ENCODE results near the gene ATG4B.

Gene ATG4B

GRCh38 chr2:241677392-241677791, 39.9 kb downstream of the ATG4B start:
- DNase-seq: no peak
- intact Hi-C loops (cut with DNase I): no loop called here

GRCh38 chr2:241678307-241678706, 40.8 kb downstream of the ATG4B start:
- intact Hi-C loops (cut with DNase I): no loop called here
- DNase-seq: no peak

- intact Hi-C loops (cut with DNase I): no loop called here
- DNase-seq: no peak
Measured at GRCh38 chr2:241678784-241679540, 41.5 kb downstream of the ATG4B start.

GRCh38 chr2:241680044-241680443, 42.6 kb downstream of the ATG4B start:
- intact Hi-C loops (cut with DNase I): no loop called here

GRCh38 chr2:241680827-241681599, 43.5 kb downstream of the ATG4B start:
- DNase-seq: no peak
- intact Hi-C loops (cut with DNase I): no loop called here

More at GRCh38 chr2:241680044-241680443, 42.6 kb downstream of the ATG4B start:
- DNase-seq: no peak

DNA sequence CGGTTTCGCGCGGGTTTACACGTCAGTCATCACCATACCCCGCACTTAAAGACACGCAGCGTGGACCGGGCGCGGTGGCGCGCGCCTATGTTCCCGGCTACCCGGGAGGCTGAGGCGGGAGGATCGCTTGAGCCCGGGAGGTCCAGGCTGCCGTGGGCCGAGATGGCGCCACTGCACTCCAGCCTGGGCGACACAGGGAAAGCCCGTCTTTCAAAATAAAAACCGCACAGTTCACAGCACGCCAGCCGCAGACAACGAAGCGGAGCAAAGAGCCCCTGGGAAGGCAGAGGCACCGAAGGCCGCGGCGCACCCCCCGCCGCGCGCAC, 48.8 kb downstream of the ATG4B start:
- intact Hi-C loops (cut with DNase I): loop anchor here (2.0 kb wide), 1 partner anchor 49 kb away; the partner anchor contains the start of genes ATG4B and THAP4
- DNase-seq: peak in 18 of 42 donors; percentile 4 to 49 (median 21)

- intact Hi-C loops (cut with DNase I): loop anchor here (2.0 kb wide), 1 partner anchor 50 kb away; the partner anchor contains the start of genes ATG4B and THAP4
- peak; percentile 92 to 98 (median 97) for DNase-seq
Measured at GRCh38 chr2:241686650-241687425, 49.3 kb downstream of the ATG4B start, which contains the start of gene DTYMK. Gene DTYMK (minus strand): TSS chr2:241686815. CDS start chr2:241686783, 32 bp downstream.

DNA sequence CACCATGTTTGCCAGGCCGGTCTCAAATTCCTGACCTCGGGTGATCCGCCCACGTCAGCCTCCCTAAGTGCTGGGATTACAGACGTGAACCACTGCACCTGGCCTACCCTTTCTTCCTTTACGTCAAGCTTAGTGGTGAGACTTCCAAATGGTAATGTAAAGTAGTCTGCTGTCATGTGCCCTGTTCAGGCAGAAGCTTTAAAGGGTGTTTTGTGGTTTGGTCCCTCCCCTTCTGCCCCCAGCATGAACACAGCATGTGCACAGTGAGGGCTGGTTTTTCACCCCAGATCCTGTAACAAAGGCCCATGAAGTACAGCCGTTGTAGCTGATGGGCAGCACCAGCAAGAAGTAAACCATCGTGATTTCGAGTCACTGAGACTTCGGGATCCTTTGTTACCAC, 51.8 kb downstream of the ATG4B start:
- no peak for DNase-seq
- intact Hi-C loops (cut with DNase I): no loop called here

- intact Hi-C loops (cut with DNase I): no loop called here
- no peak for DNase-seq
Measured at GRCh38 chr2:241690202-241690717, 52.8 kb downstream of the ATG4B start.

GRCh38 chr2:241692448-241692847, 55.0 kb downstream of the ATG4B start:
- no peak for DNase-seq

DNA sequence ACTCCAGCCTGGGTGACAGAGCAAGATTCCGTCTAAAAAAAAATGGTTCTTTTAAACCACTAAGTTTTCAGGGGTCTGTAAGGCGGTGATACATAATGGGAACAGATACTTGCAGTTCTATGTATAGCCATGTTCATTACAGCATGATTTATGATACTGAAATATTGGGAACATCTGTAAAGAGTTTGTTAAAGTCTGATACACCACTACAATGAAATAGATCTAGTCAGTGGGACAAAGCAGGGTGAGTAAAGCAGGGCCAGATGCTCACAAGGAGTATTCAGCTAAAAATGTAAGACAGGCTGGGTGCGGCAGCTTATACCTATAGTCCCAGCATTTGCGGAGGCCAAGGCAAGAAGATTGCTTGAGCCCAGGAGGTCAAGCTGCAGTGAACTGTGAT, 58.2 kb downstream of the ATG4B start:
- intact Hi-C loops (cut with DNase I): no loop called here

More at GRCh38 chr2:241692448-241692847, 55.0 kb downstream of the ATG4B start:
- intact Hi-C loops (cut with DNase I): no loop called here

GRCh38 chr2:241701149-241701398, 63.6 kb downstream of the ATG4B start:
- intact Hi-C loops (cut with DNase I): no loop called here
- peak in 2 of 42 donors; percentile 23 to 49 for DNase-seq

More for the DNA sequence above, 58.2 kb downstream of the ATG4B start:
- no peak for DNase-seq

DNA sequence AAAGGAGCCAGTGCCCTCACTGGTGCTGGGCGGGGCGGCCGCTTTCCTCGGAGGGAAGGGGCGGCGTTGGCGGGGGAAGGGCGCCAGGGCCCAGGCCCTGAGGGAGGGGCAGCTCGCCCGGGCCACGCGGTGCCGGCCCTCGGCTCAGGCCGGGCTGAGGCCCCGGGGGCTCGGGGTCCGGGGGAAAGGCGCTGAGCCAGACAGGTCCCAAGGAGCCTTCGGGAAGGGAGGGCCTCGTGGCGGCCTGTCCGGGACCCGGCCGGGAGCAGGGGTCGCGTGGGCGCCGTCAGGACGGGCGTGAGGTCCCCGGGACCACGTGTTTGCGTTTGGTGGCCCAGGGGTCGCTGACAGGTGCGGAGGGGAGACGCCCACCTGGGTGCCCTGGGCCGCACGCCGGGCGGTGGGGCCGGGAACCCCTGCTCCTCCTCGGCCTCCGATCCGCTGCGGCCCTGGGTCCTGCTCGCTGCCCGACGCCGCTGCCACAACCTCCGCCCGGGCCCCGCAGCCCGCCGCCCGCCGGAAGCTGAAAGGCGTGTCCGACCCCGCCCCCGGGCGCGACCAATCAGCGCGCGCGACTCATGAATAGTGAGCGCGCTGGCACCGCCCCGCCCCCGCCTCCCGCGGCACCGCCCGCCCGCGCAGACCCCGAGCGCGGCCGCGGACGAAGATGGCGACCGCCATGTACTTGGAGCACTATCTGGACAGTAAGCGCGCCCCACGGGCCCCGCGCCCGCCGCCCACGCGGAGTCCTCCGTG, 64.1 kb downstream of the ATG4B start, which contains the start of gene ING5:
ING5 (plus strand) TSS at position 641 of the 756 bp plus-strand sequence; CDS start at position 668, 27 bp downstream.
- intact Hi-C loops (cut with DNase I): no loop called here
- DNase-seq: peak; percentile 89 to 99 (median 96)

- DNase-seq: peak; percentile 68 to 97 (median 92)
- intact Hi-C loops (cut with DNase I): no loop called here
Measured at GRCh38 chr2:241702155-241703031, 64.9 kb downstream of the ATG4B start.

DNA sequence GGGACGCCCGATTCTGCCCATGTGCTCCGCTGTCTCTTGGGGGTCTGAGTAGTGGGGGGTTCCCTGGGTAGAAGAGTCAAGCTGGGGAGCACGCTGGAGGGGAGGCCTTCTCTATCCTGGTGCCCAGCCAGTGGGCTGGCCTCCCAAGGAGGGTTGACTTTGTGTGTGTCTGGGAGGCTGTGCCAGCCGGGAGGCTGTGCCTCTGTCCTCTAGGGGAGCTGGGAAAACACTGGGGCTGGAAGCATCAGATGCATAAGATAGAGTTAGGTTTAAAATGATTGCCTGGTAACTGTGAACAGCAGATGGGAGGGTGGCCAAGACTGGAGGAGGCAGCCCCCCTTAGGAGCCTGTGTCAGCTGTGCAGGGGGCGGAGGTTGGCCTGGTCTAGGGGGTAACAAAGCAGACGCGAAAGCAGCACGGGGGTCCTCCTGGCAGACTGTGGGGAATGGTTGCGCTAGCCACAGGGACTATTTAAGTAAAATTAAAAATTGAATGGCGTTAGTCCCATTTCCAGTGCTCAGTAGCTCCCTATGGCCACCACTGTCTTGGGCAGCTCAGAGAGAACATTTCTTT, 65.6 kb downstream of the ATG4B start:
- intact Hi-C loops (cut with DNase I): no loop called here

GRCh38 chr2:241706537-241706936, 69.0 kb downstream of the ATG4B start:
- DNase-seq: no peak
- intact Hi-C loops (cut with DNase I): no loop called here

More for the DNA sequence above, 65.6 kb downstream of the ATG4B start:
- DNase-seq: peak in 17 of 42 donors; percentile 7 to 62 (median 20)

DNA sequence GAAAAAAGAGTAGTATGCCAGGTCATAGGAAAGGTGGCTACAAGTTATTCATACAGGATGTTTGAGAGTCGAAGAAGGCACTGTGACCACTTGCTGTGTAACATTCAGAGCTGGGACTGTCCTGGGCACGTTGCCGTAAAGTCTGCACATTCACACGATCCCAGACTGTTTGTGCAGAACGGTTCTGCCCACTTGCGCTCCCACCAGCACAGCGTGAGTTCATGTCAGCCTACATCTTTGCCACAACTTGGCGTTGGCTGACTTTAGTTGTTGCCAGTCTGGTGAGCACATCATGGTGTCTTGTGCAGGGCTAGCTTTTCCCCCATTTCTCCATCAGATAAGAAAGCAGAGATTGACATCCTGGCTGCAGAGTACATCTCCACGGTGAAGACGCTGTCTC, 71.4 kb downstream of the ATG4B start:
- peak in 11 of 42 donors; percentile 11 to 73 (median 36) for DNase-seq
- intact Hi-C loops (cut with DNase I): no loop called here

All from head of caudate nucleus (tissue), 42 donors.